Stimulated activated naive CD4-positive, alpha-beta T cell treated with Interleukin-2 at 50 U/mL for 16 hours (primary cell): ENCODE measurements around the gene DIRAS2.

Experiments
- DNase-seq: peaks from one replicate; lab custom pipeline; 2025; lab: John Stamatoyannopoulos, UW

DIRAS2 gene

GRCh38 chr9:90612957-90613356 is 29.7 kb downstream of the DIRAS2 start:
- no peak for DNase-seq

- no peak for DNase-seq
Observed at GRCh38 chr9:90611568-90611967, 31.1 kb downstream of the DIRAS2 start.

GRCh38 chr9:90611121-90611520 is 31.5 kb downstream of the DIRAS2 start:
- no peak for DNase-seq

- DNase-seq = no peak
Observed at GRCh38 chr9:90607701-90608516, 34.7 kb downstream of the DIRAS2 start.

- DNase-seq = no peak
Observed at GRCh38 chr9:90600029-90600428, 42.6 kb downstream of the DIRAS2 start.

- DNase-seq = no peak
Observed at GRCh38 chr9:90598191-90598590, 44.4 kb downstream of the DIRAS2 start.

GRCh38 chr9:90593646-90594045 is 49.0 kb downstream of the DIRAS2 start:
- no peak for DNase-seq

- no peak for DNase-seq
Observed at GRCh38 chr9:90580576-90580975, 62.0 kb downstream of the DIRAS2 start.

- no peak for DNase-seq
Observed at GRCh38 chr9:90579181-90579580, 63.4 kb downstream of the DIRAS2 start.

- DNase-seq = no peak
Observed at GRCh38 chr9:90578126-90578815, 64.4 kb downstream of the DIRAS2 start.

- DNase-seq = no peak
Observed at GRCh38 chr9:90569511-90569910, 73.1 kb downstream of the DIRAS2 start.

GRCh38 chr9:90568667-90569066 is 74.0 kb downstream of the DIRAS2 start:
- DNase-seq = no peak

- no peak for DNase-seq
Observed at GRCh38 chr9:90562229-90562628, 80.4 kb downstream of the DIRAS2 start.
